ENCODE results near the gene FBLN1.

DNA sequence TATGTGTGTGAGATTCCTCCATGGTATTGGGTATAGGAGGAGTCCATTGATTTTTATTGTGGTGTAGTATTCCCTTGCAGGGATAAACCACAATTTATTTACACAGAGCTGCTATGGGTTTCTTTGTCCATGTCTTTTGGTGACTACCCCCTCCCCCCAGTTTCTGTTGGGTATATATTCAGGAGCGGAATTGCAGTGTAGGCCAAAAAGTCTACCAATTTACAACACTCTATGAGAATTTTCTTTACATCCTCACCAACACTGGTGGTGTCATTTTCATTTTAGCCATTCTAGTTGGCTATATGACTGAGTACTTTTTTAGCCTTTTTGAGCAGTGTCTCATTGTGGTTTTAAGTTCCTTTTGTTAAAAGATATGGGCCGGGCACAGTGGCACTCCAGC is 113.7 kb downstream of the FBLN1 start:
- TF ChIP-seq, protein P1, sequence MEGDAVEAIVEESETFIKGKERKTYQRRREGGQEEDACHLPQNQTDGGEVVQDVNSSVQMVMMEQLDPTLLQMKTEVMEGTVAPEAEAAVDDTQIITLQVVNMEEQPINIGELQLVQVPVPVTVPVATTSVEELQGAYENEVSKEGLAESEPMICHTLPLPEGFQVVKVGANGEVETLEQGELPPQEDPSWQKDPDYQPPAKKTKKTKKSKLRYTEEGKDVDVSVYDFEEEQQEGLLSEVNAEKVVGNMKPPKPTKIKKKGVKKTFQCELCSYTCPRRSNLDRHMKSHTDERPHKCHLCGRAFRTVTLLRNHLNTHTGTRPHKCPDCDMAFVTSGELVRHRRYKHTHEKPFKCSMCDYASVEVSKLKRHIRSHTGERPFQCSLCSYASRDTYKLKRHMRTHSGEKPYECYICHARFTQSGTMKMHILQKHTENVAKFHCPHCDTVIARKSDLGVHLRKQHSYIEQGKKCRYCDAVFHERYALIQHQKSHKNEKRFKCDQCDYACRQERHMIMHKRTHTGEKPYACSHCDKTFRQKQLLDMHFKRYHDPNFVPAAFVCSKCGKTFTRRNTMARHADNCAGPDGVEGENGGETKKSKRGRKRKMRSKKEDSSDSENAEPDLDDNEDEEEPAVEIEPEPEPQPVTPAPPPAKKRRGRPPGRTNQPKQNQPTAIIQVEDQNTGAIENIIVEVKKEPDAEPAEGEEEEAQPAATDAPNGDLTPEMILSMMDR (IDR thresholded peaks at IDR 0.05) = no peak
- no peak for TF ChIP-seq POLR2A (IDR thresholded peaks at IDR 0.05)
